HG03342 (cell line): ENCODE results near the gene EEIG1.
"Not testable (repeated sequence)": the region's sequence is repeated elsewhere in the genome, so short reads cannot be mapped to it uniquely, and the experiment has no call there.

ENCODE experiments used
- ATAC-seq: cut with Tn5 transposase; IDR thresholded peaks from one replicate; pipeline ENCODE4 v1.9.1; 2021; ENCODE audit warnings: mild to moderate bottlenecking, moderate library complexity; ENCODE audit not compliant: unreplicated experiment

The EEIG1 gene

GRCh38 chr9:127980706-127981558 is at the start of gene EEIG1:
EEIG1 (minus strand) TSS chr9:127980989; CDS start chr9:127980137, 852 bp downstream.
- ATAC-seq, result peak; percentile 63

- ATAC-seq, result no peak
These were observed 46.9 kb upstream of the EEIG1 start for GRCh38 chr9:128027705-128028104.

DNA sequence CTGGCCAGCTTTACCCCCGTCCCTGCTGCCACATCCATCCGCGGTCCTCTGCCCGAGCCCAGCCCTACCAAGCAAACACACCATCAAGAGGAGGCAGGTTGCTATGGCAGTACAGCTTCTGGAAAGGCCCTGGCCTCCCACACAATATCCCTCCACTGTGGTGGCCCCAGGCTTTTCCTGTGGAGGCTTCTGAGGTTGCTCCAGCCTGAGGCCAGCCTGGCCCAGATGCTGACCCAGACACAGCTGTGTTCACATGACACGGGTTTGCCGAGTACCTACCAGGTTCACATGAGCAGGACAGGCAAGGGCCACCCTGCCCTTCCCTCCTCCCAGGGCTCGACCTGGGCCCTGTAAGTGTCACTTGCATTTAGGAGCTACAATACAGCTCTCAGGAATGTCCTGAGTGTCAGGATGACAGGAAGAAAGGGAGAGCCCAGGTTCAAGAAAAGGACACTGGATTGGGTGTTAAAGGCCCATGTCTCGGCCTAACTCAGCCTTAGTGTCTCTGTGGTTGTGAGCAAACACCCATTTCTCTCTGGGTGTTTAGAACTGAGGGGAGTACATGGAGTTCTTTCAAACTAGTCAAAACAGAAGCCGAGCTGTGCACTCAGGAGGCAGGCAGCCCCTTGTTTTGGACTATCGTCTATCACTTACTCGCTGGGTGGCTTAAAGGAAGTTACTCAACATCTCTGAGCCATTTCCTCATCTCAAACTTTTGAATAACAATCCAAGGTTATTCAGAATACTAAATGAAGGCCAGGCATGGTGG is 46.2 kb upstream of the EEIG1 start:
- no peak for ATAC-seq

DNA sequence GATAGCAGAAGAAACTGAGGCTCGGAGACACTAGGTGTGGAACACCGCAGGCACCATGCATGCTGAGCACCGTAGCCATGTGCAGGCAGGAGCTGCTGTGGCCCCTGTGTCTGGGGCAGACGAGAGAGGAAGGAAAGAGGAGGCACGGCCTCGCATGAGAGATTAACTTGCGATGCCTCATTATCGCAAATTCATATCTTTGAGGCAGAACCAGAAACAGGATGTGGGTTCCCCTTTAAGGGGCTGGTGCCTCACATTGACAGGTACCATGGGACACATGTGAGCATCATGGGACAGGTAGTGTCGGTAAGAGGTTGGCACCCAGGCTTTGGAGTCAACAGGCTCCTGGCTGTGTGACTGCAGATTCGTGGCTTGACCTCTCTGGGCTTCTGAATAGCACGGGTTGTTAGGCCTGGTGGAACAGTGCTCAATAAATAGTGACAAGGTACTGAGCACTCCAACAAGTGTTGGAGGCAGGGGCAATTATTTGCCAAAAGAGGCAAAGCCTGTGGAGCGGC is 45.5 kb upstream of the EEIG1 start:
- no peak for ATAC-seq

- no peak for ATAC-seq
These were observed 44.9 kb upstream of the EEIG1 start for GRCh38 chr9:128025736-128026135.

DNA sequence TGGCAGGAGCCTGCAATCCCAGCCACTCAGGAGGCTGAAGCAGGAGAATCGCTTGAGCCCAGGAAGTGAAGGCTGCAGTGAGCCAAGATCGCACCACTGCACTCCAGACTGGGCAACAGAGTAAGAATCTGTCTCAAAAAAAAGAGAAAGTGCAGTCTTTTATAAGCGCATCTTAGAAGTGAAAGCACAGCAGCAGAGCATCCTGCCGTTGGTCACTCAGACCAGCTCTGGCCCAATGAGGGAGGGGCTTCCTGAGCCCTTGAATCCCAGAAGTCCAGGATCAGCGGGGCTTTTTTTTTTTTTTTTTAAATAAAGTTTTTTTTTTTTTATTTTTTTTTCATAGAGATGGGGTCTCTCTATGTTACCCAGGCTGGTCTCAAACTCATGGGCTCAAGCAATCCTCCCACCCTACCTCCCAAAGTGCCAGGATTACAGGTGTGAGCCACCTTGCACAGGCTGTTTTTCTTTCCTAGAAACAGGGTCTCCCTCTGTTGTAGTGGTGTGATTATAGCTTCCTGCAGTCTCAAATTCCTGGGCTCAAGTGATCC is 44.0 kb upstream of the EEIG1 start:
- ATAC-seq, result no peak

- ATAC-seq, result not testable (repeated sequence)
These were observed 42.9 kb upstream of the EEIG1 start for GRCh38 chr9:128023671-128024070.

GRCh38 chr9:128022886-128023285 is 42.1 kb upstream of the EEIG1 start:
- no peak for ATAC-seq

DNA sequence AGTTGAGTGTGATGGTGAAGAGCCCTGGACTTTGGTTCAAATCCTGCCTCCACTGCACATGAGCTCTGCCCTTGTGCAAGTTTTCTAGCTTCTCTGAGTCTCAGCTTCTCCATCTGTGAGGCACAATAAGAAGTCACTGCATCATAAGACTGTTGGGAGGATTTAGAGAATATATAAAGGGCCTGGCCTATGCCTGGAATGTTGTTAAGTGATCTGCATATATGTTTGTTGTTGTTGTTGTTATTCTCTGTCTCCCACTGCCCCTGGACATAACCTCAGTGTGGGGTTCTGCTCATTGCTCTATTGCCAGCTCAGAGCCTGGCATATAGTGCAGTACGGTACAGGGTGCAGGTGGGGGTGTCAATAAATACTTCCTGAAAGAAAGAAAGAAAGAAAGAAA is 40.3 kb upstream of the EEIG1 start:
- no peak for ATAC-seq

- ATAC-seq, result no peak
These were observed 39.9 kb upstream of the EEIG1 start for GRCh38 chr9:128020692-128021091.

DNA sequence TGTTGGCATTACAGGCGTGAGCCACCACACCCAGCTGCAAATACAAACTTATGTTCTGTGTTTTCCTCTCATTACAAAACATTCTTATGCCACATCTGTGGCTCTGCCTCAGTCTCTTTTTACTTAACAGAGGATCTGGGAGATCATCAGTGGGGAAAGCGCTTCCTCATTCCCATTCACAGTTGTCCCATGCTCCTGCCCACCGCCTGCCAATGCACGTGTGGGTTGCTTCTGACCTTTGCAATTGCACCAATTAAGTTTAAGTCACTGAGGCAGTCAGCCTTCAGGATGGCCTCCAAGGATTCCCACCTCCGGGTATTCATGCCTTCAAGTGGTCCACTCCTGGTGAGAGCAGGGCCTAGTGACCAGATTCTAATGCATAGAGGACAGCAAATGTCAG is 34.9 kb upstream of the EEIG1 start:
- no peak for ATAC-seq

DNA sequence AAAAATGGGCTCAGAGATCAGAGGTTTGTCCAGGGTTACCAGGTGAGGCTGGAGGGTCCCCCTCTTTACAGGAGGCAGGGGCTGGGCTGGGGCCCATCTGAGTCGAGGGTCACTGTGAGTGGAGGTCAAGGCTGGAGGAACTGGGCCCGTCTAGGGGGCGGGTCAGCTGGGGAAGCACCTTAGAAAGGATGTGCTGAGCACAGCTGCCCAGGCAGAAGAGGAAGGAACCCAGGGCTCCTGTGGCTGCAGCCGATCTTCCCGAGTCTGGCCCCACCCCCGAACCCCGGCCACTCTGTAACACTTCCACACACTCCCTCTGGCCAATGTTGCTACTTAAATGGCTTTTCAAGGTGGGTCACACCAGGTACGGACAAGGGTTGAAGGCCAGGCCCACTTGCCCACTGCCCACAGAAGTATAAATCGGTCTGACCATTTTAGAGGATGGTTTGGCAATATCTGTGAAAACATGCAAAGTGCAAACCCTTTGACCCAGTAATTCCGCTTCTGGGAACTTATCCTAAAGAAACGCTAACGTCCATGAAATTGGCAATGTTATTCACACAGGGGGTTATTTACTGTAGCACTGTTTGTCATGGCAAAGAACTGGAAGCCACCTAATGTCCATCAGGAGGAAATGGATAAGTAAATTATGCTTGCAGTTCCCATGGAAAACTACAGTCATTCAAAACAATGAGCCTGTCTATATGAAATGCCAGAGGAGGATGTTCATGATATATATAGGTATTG is 30.5 kb upstream of the EEIG1 start:
- no peak for ATAC-seq

- ATAC-seq, result no peak
These were observed 28.9 kb upstream of the EEIG1 start for GRCh38 chr9:128009639-128010038.

GRCh38 chr9:128008171-128008570 is 27.4 kb upstream of the EEIG1 start:
- no peak for ATAC-seq

DNA sequence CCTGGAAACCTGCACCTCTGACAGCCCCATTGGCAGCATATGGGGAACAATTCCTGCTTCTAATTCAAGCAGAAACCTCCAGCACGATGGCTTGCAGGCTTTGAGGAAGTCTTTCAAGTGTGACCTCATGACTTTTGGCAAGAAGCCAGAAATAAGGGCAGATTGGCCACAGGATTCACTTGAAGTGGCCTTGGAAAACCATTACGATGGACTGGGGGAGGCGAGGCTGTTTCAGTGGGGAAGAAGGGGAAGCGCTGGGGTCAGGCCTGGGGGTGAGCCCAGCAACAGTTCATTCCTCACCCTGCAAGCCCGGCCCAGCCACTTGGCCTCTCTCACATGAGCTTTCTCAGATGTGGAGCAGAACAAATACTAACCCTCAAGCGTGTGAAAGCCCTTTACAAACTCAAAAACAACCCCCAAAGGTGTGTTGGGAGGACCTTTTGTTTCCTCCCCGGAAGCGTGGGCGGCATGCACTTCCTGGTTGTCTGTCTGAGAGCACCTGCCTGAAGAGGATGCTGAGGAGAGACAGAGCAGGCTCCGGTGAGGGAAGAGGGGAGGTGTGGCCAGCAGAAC is 26.9 kb upstream of the EEIG1 start:
- ATAC-seq, result peak; percentile 74

DNA sequence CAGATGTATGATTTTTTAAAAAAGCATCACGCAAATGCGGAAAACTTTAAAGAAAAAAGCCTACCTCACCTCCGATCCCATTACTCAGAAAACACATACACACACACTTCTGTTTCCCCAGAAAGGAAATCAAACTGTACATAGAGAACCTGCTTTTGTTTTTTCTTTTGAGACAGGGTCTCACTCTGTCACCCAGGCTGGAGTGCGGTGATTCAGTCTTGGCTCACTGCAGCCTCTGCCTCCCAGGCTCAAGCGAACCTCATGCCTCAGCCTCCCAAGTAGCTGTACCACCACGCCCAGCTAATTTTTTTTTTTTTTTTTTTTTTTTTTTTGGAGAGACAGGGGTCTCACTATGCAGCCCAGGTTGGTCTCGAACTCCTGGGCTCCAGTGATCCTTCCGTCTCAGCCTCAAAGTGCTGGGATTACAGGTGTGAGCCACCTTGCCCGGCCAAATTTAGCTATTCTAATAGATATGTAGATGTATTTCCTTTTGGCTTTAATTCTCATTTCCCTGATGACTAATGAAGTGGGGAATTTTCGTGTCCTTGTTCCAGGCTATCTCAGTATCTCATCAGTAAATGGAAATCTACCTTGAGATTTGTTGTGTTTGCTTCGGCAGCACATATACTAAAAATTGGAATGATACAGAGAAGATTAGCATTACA is 25.7 kb upstream of the EEIG1 start:
- no peak for ATAC-seq

GRCh38 chr9:128005923-128006322 is 25.1 kb upstream of the EEIG1 start:
- ATAC-seq, result no peak

DNA sequence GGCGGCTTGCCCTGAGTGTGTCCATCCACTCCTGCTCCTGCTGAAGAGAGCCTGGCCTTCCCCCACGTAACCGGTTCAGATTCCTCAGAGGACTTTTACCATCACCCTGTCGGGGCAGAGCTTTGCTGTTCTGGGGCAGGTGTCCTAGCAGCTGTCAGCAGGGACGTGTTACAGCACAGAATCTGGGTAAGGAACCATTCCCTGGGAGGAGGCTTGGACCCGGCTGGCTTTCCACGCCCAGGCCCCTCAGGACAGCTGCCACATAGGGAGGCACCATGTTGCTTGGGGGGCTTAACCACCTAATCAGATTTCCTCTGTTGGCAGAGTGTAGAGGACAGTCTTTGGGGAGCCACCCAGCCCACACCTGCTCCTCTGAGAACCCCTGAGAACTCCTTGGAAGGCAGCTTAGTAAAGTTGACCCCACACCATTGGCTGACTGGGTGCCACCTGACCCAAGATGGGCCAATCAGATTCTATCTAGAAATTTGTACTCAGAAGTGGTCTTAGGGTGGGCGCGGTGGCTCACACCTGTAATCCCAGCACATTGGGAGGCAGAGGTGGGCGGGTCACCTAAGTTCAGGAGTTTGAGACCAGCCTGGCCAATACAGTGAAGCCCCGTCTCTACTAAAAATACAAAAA is 23.3 kb upstream of the EEIG1 start:
- ATAC-seq, result no peak

- ATAC-seq, result no peak
These were observed 22.2 kb upstream of the EEIG1 start for GRCh38 chr9:128002959-128003358.
